Neural cell (in vitro differentiated cells): ENCODE data around the gene LRRTM3. TPM values are rescaled to one million over a fixed set of nuclear protein-coding genes. Genes with fewer than 3 reads are reported as not detected.

Experiments
- H2AFZ ChIP-seq: fragments of 200-600, 300-800 bp; sonication (generic), shearing (Covaris generic); 2 replicates; pipeline ENCODE4 v1.6.0; 2014; ENCODE audit warnings: low read depth, mild to moderate bottlenecking, antibody characterized with exemption, low read length, moderate library complexity
- H3F3A ChIP-seq: fragments of 200-600 bp; shearing (Covaris generic); 2 replicates; pipeline ENCODE4 v1.6.1; 2016; ENCODE audit warnings: mild to moderate bottlenecking, moderate library complexity, mixed read lengths, antibody characterized with exemption, low read length; ENCODE audit not compliant: insufficient read depth, poor library complexity, severe bottlenecking
- H3K27ac ChIP-seq: fragments of 200-600, 300-800 bp; sonication (generic), shearing (Covaris generic); 2 replicates; pipeline ENCODE4 v1.5.1; 2014; ENCODE audit warnings: mild to moderate bottlenecking, low read length, moderate library complexity
- H3K27me3 ChIP-seq: fragments of 300-800, 200-600 bp; sonication (generic), shearing (Covaris generic); 2 replicates; pipeline ENCODE4 v1.6.0; 2014; ENCODE audit warnings: mild to moderate bottlenecking, low read depth, low read length, moderate library complexity; ENCODE audit not compliant: insufficient read depth
- H3K36me3 ChIP-seq: fragments of 300-800, 200-600 bp; sonication (generic), shearing (Covaris generic); 2 replicates; pipeline ENCODE4 v1.5.1; 2014; ENCODE audit warnings: mild to moderate bottlenecking, antibody characterized with exemption, low read length, moderate library complexity; ENCODE audit not compliant: insufficient read depth
- H3K4me2 ChIP-seq: fragments of 300-800, 200-600 bp; sonication (generic), shearing (Covaris generic); 2 replicates; pipeline ENCODE4 v1.6.0; 2014; ENCODE audit warnings: mild to moderate bottlenecking, low read length
- H3K4me3 ChIP-seq: fragments of 300-800, 200-600 bp; sonication (generic), shearing (Covaris generic); 2 replicates; pipeline ENCODE4 v1.5.1; 2014; ENCODE audit warnings: mild to moderate bottlenecking, low read length, moderate library complexity
- H3K79me2 ChIP-seq: fragments of 200-600 bp; shearing (Covaris generic); replicated peaks from 2 replicates; pipeline ENCODE4 v1.6.0; 2014; ENCODE audit warnings: mild to moderate bottlenecking, low read length, moderate library complexity; ENCODE audit not compliant: insufficient read depth
- H3K9ac ChIP-seq: fragments of 300-800, 200-600 bp; sonication (generic), shearing (Covaris generic); 2 replicates; pipeline ENCODE4 v1.6.1; 2016; ENCODE audit warnings: mild to moderate bottlenecking, low read length, mixed read lengths
- H3K9me2 ChIP-seq: fragments of 200-600 bp; shearing (Covaris generic); 2 replicates; pipeline ENCODE4 v1.6.1; 2016; ENCODE audit warnings: mild to moderate bottlenecking, low read length, mixed read lengths; ENCODE audit not compliant: insufficient read depth
- H3K9me3 ChIP-seq: fragments of 200-600, 300-800 bp; sonication (generic), shearing (Covaris generic); 2 replicates; pipeline ENCODE4 v1.6.1; 2016; ENCODE audit warnings: mild to moderate bottlenecking, mixed run types, low read length, moderate library complexity, mixed read lengths
- H4K20me1 ChIP-seq: fragments of 200-600 bp; shearing (Covaris generic); 2 replicates; pipeline ENCODE4 v1.6.1; 2016; ENCODE audit warnings: mild to moderate bottlenecking, mixed run types; ENCODE audit not compliant: insufficient read depth
- EP300 ChIP-seq: fragments of 450-650 bp; conservative IDR thresholded peaks from 2 replicates; pipeline ENCODE4 v1.6.1; 2014; ENCODE audit warnings: antibody characterized with exemption, mild to moderate bottlenecking, moderate library complexity; ENCODE audit not compliant: poor library complexity, severe bottlenecking
- EZH2 ChIP-seq: fragments of 200-600, 300-800 bp; shearing (Covaris generic), sonication (generic); IDR thresholded peaks from 2 replicates; pipeline ENCODE4 v1.6.1; 2014; ENCODE audit warnings: antibody characterized with exemption, low read length, borderline replicate concordance, mild to moderate bottlenecking; ENCODE audit not compliant: insufficient read depth, poor library complexity, severe bottlenecking
- MXI1 ChIP-seq: fragments of 450-650 bp; conservative IDR thresholded peaks from 2 replicates; pipeline ENCODE4 v1.6.1; 2014; ENCODE audit warnings: antibody characterized with exemption, mild to moderate bottlenecking; ENCODE audit not compliant: poor library complexity, severe bottlenecking
- POLR2AphosphoS5 ChIP-seq: IDR thresholded peaks from 2 replicates; pipeline ENCODE4 v1.6.1; 2012
- RAD21 ChIP-seq: fragments of 450-650 bp; conservative IDR thresholded peaks from 2 replicates; pipeline ENCODE4 v1.6.1; 2014; ENCODE audit warnings: antibody characterized with exemption, mild to moderate bottlenecking, moderate library complexity
- SMC3 ChIP-seq: fragments of 450-650 bp; conservative IDR thresholded peaks from 2 replicates; pipeline ENCODE4 v1.6.1; 2014; ENCODE audit warnings: antibody characterized with exemption, mild to moderate bottlenecking, moderate library complexity; ENCODE audit not compliant: poor library complexity
- TAF1 ChIP-seq: IDR thresholded peaks from 2 replicates; pipeline ENCODE4 v1.6.1; 2012; ENCODE audit warnings: low read depth
- polyA plus RNA-seq: library from polyadenylated mRNA; depleted of rRNA; stranded (reverse); fragments of >200 nt; gene quantifications from 2 replicates; pipeline ENCODE4 v1.2.3, GENCODE V29; 2014
- TF ChIP-seq, protein P1 (sequence below): fragments of 450-650 bp; IDR thresholded peaks from 2 replicates; pipeline ENCODE4 v1.5.1; 2014; ENCODE audit warnings: antibody characterized with exemption, mild to moderate bottlenecking, moderate library complexity; ENCODE audit not compliant: poor library complexity, severe bottlenecking
- TF ChIP-seq, protein P2 (sequence below): IDR thresholded peaks from 2 replicates; pipeline ENCODE4 v1.6.1; 2012; ENCODE audit warnings: borderline replicate concordance

Gene LRRTM3
- polyA plus RNA-seq, 1 donor from 2014 or later: 3.2 TPM

DNA sequence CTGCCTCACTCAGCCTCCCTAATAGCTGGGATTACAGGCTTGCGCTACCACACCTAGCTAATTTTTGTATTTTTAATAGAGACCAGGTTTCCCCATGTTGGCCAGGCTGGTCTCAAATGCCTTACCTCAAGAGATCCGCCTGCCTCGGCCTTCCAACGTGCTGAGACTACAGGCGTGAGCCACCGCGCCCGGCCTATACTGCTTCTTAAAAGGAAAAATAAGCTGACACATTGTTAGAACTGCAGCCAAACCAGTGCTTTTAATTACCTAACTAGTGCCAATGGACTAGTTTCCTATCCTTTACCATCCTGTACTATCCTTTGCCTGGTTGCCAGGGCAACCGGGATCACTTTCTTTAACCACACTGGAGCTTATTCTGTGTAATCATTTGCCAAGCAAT is 108.0 kb downstream of the LRRTM3 start:
- Histone ChIP-seq H3K27me3 (no peaks in the 10 kb centered on the region), H3K36me3 (no peaks in the 10 kb centered on the region), H3F3A (peaks cover 3% of the 10 kb centered on the region), H3K9me3 (no peaks in the 10 kb centered on the region), H3K4me3 (no peak overlapping the region), H4K20me1 (no peaks in the 10 kb centered on the region), H3K27ac (no peak overlapping the region), H3K79me2 (no peaks in the 10 kb centered on the region), H3K9ac (no peak overlapping the region), H3K4me2 (no peak overlapping the region), H3K9me2 (no peaks in the 10 kb centered on the region), H2AFZ (no peak overlapping the region)
- TF ChIP-seq, protein P1, sequence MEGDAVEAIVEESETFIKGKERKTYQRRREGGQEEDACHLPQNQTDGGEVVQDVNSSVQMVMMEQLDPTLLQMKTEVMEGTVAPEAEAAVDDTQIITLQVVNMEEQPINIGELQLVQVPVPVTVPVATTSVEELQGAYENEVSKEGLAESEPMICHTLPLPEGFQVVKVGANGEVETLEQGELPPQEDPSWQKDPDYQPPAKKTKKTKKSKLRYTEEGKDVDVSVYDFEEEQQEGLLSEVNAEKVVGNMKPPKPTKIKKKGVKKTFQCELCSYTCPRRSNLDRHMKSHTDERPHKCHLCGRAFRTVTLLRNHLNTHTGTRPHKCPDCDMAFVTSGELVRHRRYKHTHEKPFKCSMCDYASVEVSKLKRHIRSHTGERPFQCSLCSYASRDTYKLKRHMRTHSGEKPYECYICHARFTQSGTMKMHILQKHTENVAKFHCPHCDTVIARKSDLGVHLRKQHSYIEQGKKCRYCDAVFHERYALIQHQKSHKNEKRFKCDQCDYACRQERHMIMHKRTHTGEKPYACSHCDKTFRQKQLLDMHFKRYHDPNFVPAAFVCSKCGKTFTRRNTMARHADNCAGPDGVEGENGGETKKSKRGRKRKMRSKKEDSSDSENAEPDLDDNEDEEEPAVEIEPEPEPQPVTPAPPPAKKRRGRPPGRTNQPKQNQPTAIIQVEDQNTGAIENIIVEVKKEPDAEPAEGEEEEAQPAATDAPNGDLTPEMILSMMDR: no peak
- TF ChIP-seq, protein P2, sequence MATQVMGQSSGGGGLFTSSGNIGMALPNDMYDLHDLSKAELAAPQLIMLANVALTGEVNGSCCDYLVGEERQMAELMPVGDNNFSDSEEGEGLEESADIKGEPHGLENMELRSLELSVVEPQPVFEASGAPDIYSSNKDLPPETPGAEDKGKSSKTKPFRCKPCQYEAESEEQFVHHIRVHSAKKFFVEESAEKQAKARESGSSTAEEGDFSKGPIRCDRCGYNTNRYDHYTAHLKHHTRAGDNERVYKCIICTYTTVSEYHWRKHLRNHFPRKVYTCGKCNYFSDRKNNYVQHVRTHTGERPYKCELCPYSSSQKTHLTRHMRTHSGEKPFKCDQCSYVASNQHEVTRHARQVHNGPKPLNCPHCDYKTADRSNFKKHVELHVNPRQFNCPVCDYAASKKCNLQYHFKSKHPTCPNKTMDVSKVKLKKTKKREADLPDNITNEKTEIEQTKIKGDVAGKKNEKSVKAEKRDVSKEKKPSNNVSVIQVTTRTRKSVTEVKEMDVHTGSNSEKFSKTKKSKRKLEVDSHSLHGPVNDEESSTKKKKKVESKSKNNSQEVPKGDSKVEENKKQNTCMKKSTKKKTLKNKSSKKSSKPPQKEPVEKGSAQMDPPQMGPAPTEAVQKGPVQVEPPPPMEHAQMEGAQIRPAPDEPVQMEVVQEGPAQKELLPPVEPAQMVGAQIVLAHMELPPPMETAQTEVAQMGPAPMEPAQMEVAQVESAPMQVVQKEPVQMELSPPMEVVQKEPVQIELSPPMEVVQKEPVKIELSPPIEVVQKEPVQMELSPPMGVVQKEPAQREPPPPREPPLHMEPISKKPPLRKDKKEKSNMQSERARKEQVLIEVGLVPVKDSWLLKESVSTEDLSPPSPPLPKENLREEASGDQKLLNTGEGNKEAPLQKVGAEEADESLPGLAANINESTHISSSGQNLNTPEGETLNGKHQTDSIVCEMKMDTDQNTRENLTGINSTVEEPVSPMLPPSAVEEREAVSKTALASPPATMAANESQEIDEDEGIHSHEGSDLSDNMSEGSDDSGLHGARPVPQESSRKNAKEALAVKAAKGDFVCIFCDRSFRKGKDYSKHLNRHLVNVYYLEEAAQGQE: no peak
- TF ChIP-seq MXI1: no peak
- no peak for TF ChIP-seq EP300
- no peak for TF ChIP-seq EZH2
- TF ChIP-seq RAD21: no peak
- TF ChIP-seq SMC3: no peak
- TF ChIP-seq TAF1: no peak
- TF ChIP-seq POLR2AphosphoS5: no peak

DNA sequence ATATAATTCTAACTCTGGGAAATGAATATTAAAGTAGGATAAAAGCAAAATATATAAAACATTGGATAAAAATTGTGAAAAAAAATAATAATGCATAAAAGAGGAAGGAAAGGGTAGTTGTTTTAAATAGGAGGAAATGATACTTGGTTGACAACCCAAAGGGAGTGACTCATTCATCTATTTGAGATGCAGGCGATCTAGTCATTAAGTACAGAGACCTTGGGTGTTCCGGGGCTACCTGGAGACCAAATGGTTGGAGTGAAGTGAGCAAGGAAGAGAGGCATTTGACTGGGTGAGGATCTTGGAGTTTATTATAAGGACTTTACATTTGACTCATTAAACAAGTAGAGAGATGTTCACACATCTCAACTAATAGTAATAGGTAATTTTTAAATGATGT is 111.0 kb downstream of the LRRTM3 start:
- Histone ChIP-seq H3K9ac (no peak overlapping the region), H3K4me3 (no peak overlapping the region), H3K79me2 (no peaks in the 10 kb centered on the region), H3K27ac (no peak overlapping the region), H4K20me1 (no peaks in the 10 kb centered on the region), H3F3A (peaks cover 3% of the 10 kb centered on the region), H3K27me3 (no peaks in the 10 kb centered on the region), H3K9me2 (no peaks in the 10 kb centered on the region), H2AFZ (no peak overlapping the region), H3K4me2 (no peak overlapping the region), H3K36me3 (no peaks in the 10 kb centered on the region), H3K9me3 (no peaks in the 10 kb centered on the region)
- no peak for TF ChIP-seq EP300
- no peak for TF ChIP-seq POLR2AphosphoS5
- TF ChIP-seq TAF1: no peak
- TF ChIP-seq MXI1: no peak
- no peak for TF ChIP-seq SMC3
- TF ChIP-seq, protein P2: no peak
- no peak for TF ChIP-seq RAD21
- TF ChIP-seq EZH2: no peak
- TF ChIP-seq, protein P1: no peak
